Kidney tubule cell (primary cell): ENCODE measurements around the gene MAPKAP1.

Experiments
- DNase-seq: peaks from one replicate; pipeline ENCODE4 v3.0.0-alpha.2; 2018; ENCODE audit warnings: low spot score

MAPKAP1 gene

DNA sequence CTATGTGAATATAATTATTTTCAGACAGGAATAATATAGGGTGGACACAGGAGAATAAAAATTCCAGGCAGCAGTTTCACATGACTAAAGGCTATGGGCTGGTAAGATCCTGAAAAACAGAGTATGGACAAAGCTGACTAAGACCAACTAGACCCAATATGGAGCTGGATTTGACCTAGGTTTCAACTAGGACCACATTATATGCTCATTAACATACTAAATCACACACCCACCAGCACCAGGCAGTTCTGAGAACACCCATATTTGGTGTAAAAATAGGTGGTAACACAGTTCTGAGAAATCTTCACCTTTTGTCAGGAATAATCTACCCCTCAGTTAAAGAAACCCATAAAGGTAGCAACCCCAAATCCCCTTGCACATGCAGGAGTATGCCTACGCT is 64.7 kb downstream of the MAPKAP1 start:
- no peak for DNase-seq

GRCh38 chr9:125639057-125639456 is 68.0 kb downstream of the MAPKAP1 start:
- no peak for DNase-seq

- DNase-seq, result no peak
These were observed 68.6 kb downstream of the MAPKAP1 start for GRCh38 chr9:125638239-125639045.

DNA sequence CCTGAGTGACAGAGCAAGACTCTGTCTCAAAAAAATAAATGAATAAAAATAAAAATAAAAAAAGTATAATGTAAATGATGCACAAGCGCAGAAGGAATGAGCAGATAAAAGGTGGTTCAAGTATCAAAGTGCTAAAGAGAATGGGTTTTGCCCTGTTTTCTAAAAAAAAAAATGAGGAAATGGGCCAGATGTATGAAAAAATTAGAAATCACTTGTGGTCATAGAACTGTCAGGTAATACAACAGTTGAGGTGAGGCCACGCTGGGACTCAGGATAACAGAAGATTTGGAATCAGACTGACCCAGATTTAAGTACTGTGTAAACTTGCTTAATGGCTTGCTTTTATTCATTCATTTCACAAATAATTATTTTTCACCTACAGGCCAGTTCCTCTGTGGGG is 69.8 kb downstream of the MAPKAP1 start:
- DNase-seq, result no peak

- DNase-seq, result no peak
These were observed 71.1 kb downstream of the MAPKAP1 start for GRCh38 chr9:125635888-125636287.

DNA sequence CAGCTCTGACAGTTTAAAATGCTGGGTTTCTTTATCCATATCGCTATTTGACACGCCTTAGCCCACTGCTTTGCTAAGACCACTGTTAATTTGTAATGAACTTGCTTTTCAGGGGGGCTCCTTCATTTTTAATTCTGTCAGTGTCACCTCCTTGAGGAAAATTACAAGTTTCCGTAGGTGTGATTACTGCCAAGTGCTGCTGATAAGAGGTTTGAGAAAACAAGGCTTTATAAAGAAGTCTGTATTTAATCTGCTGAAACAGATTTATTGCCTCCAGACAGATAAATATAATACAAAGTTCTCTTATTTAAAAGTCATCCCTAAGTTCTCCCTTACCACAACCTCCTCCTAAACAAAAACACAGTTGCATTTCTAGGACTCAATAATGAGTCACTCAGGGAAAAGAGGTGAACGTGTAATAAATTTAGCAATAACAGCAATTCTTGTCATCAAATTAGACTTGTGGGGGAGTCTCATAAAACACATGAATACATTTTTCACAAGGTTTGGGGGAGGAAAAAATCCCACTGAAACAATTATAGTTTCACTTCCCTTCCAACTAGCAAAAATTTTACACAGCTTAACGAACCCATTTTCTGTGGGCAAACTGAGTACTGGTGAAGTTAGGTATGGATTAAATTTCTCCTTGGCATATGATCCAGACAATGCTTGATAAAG is 72.8 kb downstream of the MAPKAP1 start:
- no peak for DNase-seq

- peak; percentile 33 for DNase-seq
These were observed 73.8 kb downstream of the MAPKAP1 start for GRCh38 chr9:125633116-125633745.

GRCh38 chr9:125632321-125633115 is 74.5 kb downstream of the MAPKAP1 start:
- peak; percentile 90 for DNase-seq

GRCh38 chr9:125631391-125632085 is 75.5 kb downstream of the MAPKAP1 start:
- DNase-seq, result peak; percentile 50

DNA sequence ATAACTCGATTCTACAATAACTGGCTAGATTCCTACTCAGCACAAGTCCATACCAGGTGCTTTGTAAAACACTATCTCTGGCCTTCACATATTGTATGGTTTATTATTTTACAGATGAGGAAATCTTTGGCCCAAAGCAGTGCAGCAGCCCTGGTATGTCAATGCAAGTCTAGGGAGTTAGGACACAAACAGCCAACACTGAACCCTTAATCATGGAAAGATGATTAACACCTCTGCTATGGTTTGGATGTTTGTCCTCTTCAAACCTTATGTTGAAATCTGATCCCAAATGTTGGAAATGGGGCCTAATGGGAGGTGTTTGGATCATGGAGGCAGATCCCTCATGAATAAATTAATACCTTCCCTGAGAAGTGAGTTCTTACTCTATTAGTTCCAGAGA is 76.6 kb downstream of the MAPKAP1 start:
- peak; percentile 53 for DNase-seq

DNA sequence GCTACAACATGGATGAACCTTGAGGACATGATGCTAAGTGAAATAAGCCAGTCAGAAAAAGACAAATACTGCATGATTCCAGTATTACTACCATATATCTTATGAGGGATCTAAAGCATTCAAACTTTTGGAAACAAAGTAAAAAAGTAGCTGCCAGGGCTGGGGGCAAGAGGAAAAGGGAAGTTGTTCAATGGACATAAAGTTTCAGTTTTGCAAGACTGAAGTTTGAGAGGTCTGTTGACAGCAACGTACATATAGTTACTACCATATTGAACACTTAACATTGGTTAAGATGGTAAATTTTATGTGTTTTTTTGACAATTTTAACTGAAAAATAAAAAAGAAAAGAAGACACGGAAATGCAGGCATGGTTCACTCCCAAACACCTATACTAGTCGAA is 77.6 kb downstream of the MAPKAP1 start:
- DNase-seq, result no peak

GRCh38 chr9:125626187-125626586 is 80.8 kb downstream of the MAPKAP1 start:
- no peak for DNase-seq

DNA sequence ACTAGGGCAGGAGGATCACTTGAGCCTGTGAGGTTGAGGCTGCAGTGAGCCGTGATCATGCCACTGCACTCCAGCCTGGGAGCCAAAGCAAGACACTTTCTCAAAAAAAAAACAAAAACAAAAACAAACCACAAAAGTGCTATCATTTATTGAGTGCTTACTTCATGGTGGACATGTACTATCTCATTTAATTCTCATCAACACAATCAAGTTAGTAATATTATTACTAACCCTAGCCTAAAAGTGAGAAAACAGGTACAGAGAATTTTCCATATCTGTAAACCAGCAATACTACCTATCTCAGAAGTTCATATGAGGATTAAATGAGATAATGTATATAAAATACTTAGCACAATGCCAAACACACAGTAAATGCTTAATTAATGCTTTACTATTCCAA is 85.8 kb downstream of the MAPKAP1 start:
- no peak for DNase-seq

DNA sequence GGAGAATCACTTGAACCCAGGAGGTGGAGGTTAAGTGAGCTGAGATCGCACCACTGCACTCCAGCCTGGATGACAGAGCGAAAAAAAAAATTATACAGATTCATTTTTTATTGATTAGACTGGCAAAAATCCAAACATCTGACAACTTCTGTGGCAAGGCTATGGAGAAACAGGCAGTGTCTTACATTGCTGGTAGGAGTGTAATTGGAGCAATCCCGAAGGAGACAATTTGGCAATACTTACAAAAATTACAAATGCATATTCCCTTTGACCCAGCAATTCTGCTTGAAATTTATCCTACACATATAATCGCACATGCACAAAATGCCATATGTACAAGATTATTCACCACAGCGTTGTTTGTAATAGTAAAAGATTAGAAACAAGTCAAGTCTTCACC is 86.8 kb downstream of the MAPKAP1 start:
- no peak for DNase-seq

DNA sequence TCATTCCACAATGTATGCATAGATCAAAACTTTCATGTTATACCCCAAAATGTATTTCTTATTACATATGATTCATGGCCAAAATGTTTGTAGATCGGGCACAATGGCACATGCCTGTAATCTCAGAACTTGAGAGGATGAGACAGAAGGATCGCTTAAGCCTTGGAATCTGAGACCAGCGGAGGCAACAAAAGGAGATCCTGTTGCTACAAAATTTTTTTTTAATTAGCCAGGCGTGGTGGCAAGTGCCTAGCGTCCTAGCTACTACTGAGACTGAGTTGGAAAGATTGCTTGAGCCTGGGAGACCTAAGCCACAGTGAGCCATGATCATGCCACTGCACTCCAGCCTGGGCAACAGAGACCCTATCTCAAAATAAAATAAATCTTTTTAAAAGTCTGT is 89.9 kb downstream of the MAPKAP1 start:
- DNase-seq, result no peak

GRCh38 chr9:125613141-125613540 is 93.9 kb downstream of the MAPKAP1 start:
- DNase-seq, result no peak

DNA sequence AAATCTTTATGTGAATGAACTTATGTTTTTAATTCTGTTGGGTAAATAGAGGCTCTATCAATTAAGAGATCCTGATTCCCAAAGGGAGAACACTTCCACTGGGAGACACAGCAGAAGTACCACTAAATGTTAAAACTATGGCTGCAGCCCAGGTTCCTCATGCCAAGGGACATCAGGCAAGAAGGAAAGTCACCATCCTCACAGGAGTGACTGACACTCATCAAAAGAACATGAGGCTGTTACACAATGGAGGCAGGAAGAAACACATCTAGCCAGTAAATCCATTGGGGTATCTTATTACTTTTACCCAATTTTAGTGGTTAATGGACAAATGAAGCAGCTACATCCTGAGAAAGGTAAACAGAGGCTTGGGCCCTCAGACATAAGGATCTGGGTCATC is 94.4 kb downstream of the MAPKAP1 start:
- DNase-seq, result no peak

GRCh38 chr9:125611121-125611765 is 95.8 kb downstream of the MAPKAP1 start:
- no peak for DNase-seq

GRCh38 chr9:125609744-125610143 is 97.3 kb downstream of the MAPKAP1 start:
- DNase-seq, result no peak

- no peak for DNase-seq
These were observed 98.4 kb downstream of the MAPKAP1 start for GRCh38 chr9:125608489-125609224.
